DOHH2 (cell line): ENCODE measurements around the gene C1QTNF8.

ENCODE experiments used
- CTCF ChIP-seq: fragments of 200-600 bp; sonication (generic); IDR thresholded peaks from one replicate; pipeline ENCODE4 v1.5.1; 2014; ENCODE audit warnings: antibody characterized with exemption, mild to moderate bottlenecking, low read depth, low read length; ENCODE audit not compliant: poor library complexity, severe bottlenecking
- EZH2phosphoT487 ChIP-seq: fragments of 200-600 bp; sonication (generic); IDR thresholded peaks from 2 replicates; pipeline ENCODE4 v1.6.1; 2017; ENCODE audit warnings: borderline replicate concordance, mild to moderate bottlenecking, antibody characterized with exemption, low read length, moderate library complexity, mixed read lengths

- TF ChIP-seq CTCF (no peak), EZH2phosphoT487 (no peak)
Observed at GRCh38 chr16:1141191-1141590, 45.1 kb upstream of the C1QTNF8 start.
